HG03280 (cell line): ENCODE results near the gene VSTM5.
"Not testable (repeated sequence)": the region's sequence is repeated elsewhere in the genome, so short reads cannot be mapped to it uniquely, and the experiment has no call there.

ENCODE experiments used
- ATAC-seq: cut with Tn5 transposase; IDR thresholded peaks from one replicate; pipeline ENCODE4 v1.9.1; 2021; ENCODE audit warnings: mild to moderate bottlenecking, moderate library complexity; ENCODE audit not compliant: unreplicated experiment

VSTM5 gene

GRCh38 chr11:93850594-93851018, at the start of gene VSTM5:
Gene VSTM5, minus strand, starts transcription at chr11:93850618. Its CDS starts 116 bp downstream, at chr11:93850502.
- ATAC-seq: no peak

- ATAC-seq: peak; percentile 55
Measured at GRCh38 chr11:93895106-93895862, 44.9 kb upstream of the VSTM5 start.

GRCh38 chr11:93890391-93891051, 40.1 kb upstream of the VSTM5 start:
- ATAC-seq: no peak

GRCh38 chr11:93887111-93887510, 36.7 kb upstream of the VSTM5 start:
- no peak for ATAC-seq

GRCh38 chr11:93879114-93879513, 28.7 kb upstream of the VSTM5 start:
- ATAC-seq: not testable (repeated sequence)

GRCh38 chr11:93875637-93876036, 25.2 kb upstream of the VSTM5 start:
- ATAC-seq: no peak

GRCh38 chr11:93871526-93871925, 21.1 kb upstream of the VSTM5 start:
- ATAC-seq: no peak

- no peak for ATAC-seq
Measured at GRCh38 chr11:93870616-93871015, 20.2 kb upstream of the VSTM5 start.

- ATAC-seq: no peak
Measured at GRCh38 chr11:93869830-93870229, 19.4 kb upstream of the VSTM5 start.

GRCh38 chr11:93868404-93868803, 18.0 kb upstream of the VSTM5 start:
- not testable (repeated sequence) for ATAC-seq

- no peak for ATAC-seq
Measured at GRCh38 chr11:93861808-93862207, 11.4 kb upstream of the VSTM5 start.

- no peak for ATAC-seq
Measured at GRCh38 chr11:93858121-93858775, 7.8 kb upstream of the VSTM5 start.

GRCh38 chr11:93857413-93858120, 7.1 kb upstream of the VSTM5 start:
- ATAC-seq: no peak

GRCh38 chr11:93852242-93852641, 1.8 kb upstream of the VSTM5 start:
- ATAC-seq: no peak

- ATAC-seq: no peak
Measured at GRCh38 chr11:93849751-93850593, 446 bp downstream of the VSTM5 start.

- no peak for ATAC-seq
Measured at GRCh38 chr11:93849201-93849600, 1.2 kb downstream of the VSTM5 start.

- no peak for ATAC-seq
Measured at GRCh38 chr11:93846411-93846810, 4.0 kb downstream of the VSTM5 start.

- no peak for ATAC-seq
Measured at GRCh38 chr11:93845181-93846092, 5.0 kb downstream of the VSTM5 start.

- no peak for ATAC-seq
Measured at GRCh38 chr11:93844568-93844967, 5.8 kb downstream of the VSTM5 start.
